Gastrocnemius medialis (tissue), 4 donors: Measurements from ENCODE around the gene SVIP. TPM values are rescaled to one million over a fixed set of nuclear protein-coding genes. Genes with fewer than 3 reads are reported as not detected.

Experiments
- ATAC-seq, 2 donors: fragments of 150-250 bp; one replicate each; pipeline ENCODE4 v1.9.1; 2016
- DNase-seq, 2 donors: peaks; one replicate each; pipeline ENCODE4 v3.0.0-alpha.2; 2019
- H3K27ac ChIP-seq, 4 donors: fragments of 200-600 bp; sonication (generic); 1 replicate in 1 of 4; 2 replicates in 3 of 4; pipeline ENCODE4 v1.5.1; 2016 to 2018; ENCODE audit warnings: mild to moderate bottlenecking in 2 of 4, moderate library complexity in 1 of 4
- H3K27me3 ChIP-seq, 3 donors: fragments of 200-600 bp; sonication (generic) in 2 of 3; 1 replicate in 1 of 3; 2 replicates in 2 of 3; pipeline versions ENCODE4 v1.5.1 to v1.6.0; 2016 to 2019; ENCODE audit warnings: mild to moderate bottlenecking in 1 of 3, moderate library complexity in 1 of 3
- H3K36me3 ChIP-seq, 2 donors: fragments of 200-600 bp; sonication (generic) in 1 of 2; one replicate each; pipeline ENCODE4 v1.5.1; 2017 to 2018
- H3K4me1 ChIP-seq, 2 donors: fragments of 200-600 bp; sonication (generic) in 1 of 2; one replicate each; pipeline ENCODE4 v1.5.1; 2016 to 2017; ENCODE audit warnings: mild to moderate bottlenecking in 2 of 2
- H3K4me3 ChIP-seq, 4 donors: fragments of 200-600 bp; sonication (generic) in 3 of 4; 1 replicate in 1 of 4; 2 replicates in 3 of 4; pipeline ENCODE4 v1.5.1; 2016 to 2019; ENCODE audit warnings: mild to moderate bottlenecking in 2 of 4
- H3K9me3 ChIP-seq, 3 donors: fragments of 200-600 bp; sonication (generic) in 2 of 3; 1 replicate in 1 of 3; 2 replicates in 2 of 3; pipeline ENCODE4 v1.5.1; 2016 to 2019
- POLR2A ChIP-seq, 2 donors: fragments of 450-650 bp; IDR thresholded peaks; one replicate each; pipeline ENCODE4 v1.6.1; 2017; ENCODE audit warnings: antibody characterized with exemption in 2 of 2, mild to moderate bottlenecking in 2 of 2, moderate library complexity in 2 of 2
- in situ Hi-C, 4 donors: fragments of 200-750 bp; cut with MboI; loops; one replicate each; pipeline versions ENCODE4 v1.15.0 to v1.8.0; 2017; ENCODE audit warnings: low sequenced_read_pairs in 4 of 4
- intact Hi-C: fragments of 100-400 bp; cut with DNase I; formaldehyde crosslinking; loops from one replicate; pipeline ENCODE4 v1.15.1; 2023; ENCODE audit warnings: low total_unique reads
- total RNA-seq, 4 donors: library from RNA; depleted of rRNA; stranded (reverse); fragments of >200 nt; gene quantifications; one replicate each; pipeline versions ENCODE4 v1.1.0 to v1.2.3, GENCODE V29; 2016
- TF ChIP-seq, protein P1 (sequence below), 5 experiments: fragments of 450-650 bp in 3 of 5; fragments of 200-600 bp in 2 of 5; sonication (generic) in 2 of 5; IDR thresholded peaks in 4 of 5; conservative IDR thresholded peaks in 1 of 5; 1 replicate in 4 of 5; 2 replicates in 1 of 5; pipeline ENCODE4 v1.5.1; 2016 to 2019; ENCODE audit warnings: antibody characterized with exemption in 5 of 5, mild to moderate bottlenecking in 3 of 5, moderate library complexity in 3 of 5

The SVIP gene
- total RNA-seq, 4 donors from 2014 or later: 10.2 to 22.0 (median 14.6) TPM

DNA sequence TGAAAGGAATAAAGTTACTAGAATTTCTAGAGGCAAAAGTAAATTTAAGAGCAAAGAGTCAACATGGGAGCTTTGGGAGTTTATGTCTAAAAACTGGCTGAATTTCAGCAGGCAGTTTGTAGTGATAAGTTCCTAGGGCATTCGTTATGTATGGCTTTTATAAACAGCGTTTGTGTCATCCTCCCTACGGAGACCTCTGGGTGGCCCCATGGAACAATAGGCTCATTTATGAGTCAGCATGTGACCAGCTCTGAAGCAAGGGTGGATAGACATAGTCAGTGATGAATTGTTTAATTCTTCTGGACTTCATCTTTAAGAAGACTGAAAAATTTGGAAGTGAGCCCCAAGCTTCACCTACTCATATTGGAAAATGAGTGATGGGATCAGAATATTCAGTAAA lies 37.1 kb downstream of the SVIP start:
- Histone ChIP-seq H3K27ac (no peak overlapping the region), H3K36me3 (no peaks in the 10 kb centered on the region), H3K9me3 (no peaks in the 10 kb centered on the region), H3K27me3 (no peaks in the 10 kb centered on the region), H3K4me1 (no peaks in the 10 kb centered on the region), H3K4me3 (no peak overlapping the region)
- ATAC-seq: no peak
- intact Hi-C loops (no loop called here), in situ Hi-C loops (loop anchor here in 2 of 4 donors (5.0 to 25.0 kb wide), 2 partner anchors 455 kb away; partner anchors contain the start of gene SLC17A6 (in 2 of the 2))
- TF ChIP-seq, protein P1, sequence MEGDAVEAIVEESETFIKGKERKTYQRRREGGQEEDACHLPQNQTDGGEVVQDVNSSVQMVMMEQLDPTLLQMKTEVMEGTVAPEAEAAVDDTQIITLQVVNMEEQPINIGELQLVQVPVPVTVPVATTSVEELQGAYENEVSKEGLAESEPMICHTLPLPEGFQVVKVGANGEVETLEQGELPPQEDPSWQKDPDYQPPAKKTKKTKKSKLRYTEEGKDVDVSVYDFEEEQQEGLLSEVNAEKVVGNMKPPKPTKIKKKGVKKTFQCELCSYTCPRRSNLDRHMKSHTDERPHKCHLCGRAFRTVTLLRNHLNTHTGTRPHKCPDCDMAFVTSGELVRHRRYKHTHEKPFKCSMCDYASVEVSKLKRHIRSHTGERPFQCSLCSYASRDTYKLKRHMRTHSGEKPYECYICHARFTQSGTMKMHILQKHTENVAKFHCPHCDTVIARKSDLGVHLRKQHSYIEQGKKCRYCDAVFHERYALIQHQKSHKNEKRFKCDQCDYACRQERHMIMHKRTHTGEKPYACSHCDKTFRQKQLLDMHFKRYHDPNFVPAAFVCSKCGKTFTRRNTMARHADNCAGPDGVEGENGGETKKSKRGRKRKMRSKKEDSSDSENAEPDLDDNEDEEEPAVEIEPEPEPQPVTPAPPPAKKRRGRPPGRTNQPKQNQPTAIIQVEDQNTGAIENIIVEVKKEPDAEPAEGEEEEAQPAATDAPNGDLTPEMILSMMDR (IDR thresholded peaks at IDR 0.05 in 4 of 5, conservative IDR thresholded peaks at IDR 0.05 in 1 of 5): no peak
- TF ChIP-seq POLR2A (IDR thresholded peaks at IDR 0.05): no peak
- DNase-seq: no peak

DNA sequence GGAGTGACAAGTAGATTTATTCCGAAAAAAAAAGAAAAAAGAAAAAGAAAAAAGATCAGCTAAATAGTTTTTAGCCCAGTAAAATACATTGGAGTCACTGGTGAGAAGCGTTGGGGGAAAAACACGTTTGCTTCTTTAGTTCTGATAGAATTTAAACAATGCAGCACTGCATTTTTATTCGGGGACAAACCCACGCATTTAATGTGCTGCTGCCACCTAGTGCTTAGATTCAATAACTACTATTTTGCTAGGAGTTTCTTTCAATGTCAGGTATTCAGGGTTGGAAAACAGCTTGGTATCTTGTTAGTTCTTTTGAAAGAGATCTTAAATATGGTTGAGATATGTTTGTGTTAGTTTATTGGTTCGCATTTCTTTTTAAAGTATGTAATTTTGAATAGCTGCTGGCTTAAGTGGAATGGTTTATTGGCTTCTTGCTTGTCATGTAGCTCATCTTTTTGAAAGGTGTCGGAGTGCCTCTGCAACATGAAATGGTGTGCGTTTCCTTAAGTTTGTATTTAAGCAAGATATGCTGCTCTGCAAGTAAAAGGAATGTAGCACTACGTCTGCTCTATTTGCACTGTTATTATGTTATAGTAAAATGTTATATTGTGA lies 41.9 kb downstream of the SVIP start:
- TF ChIP-seq POLR2A (IDR thresholded peaks at IDR 0.05): no peak
- TF ChIP-seq, protein P1 (IDR thresholded peaks at IDR 0.05 in 4 of 5, conservative IDR thresholded peaks at IDR 0.05 in 1 of 5): peak; percentile 40 to 82 (median 63)
- peak; percentile 52 to 73 for ATAC-seq

DNA sequence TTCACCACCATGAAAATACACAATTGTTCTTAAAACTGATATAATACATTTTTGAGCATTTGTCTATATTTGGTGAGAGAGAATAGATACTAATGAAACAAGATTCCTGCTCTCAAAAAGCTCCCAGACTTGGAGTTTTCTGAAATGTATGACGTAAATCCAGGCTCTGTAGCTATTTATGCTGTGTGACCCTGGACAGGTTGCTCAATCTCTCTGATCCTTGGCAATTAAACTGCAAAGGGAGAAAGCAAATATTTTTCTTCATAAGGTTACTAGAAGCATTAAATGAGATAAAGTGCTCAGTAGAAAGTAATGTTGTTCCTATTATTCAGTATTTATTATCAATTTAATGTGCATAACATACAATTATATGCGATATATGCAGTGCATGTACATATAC lies 42.5 kb downstream of the SVIP start:
- Histone ChIP-seq H3K4me3 (no peak overlapping the region), H3K4me1 (no peaks in the 10 kb centered on the region), H3K9me3 (no peaks in the 10 kb centered on the region), H3K27me3 (no peaks in the 10 kb centered on the region), H3K36me3 (no peaks in the 10 kb centered on the region), H3K27ac (no peak overlapping the region)
- TF ChIP-seq POLR2A (IDR thresholded peaks at IDR 0.05): no peak
- TF ChIP-seq, protein P1 (IDR thresholded peaks at IDR 0.05 in 4 of 5, conservative IDR thresholded peaks at IDR 0.05 in 1 of 5): no peak
- DNase-seq (no peak), ATAC-seq (no peak)
- intact Hi-C loops: loop anchor here (1.0 to 5.0 kb wide), 2 partner anchors 115 to 453 kb away; no protein-coding TSS in a partner anchor
- in situ Hi-C loops: loop anchor here in 3 of 4 donors (5.0 to 25.0 kb wide), 3 partner anchors 450 to 452 kb away; partner anchors contain the start of gene SLC17A6 (in 3 of the 3)

More for the DNA sequence above, 41.9 kb downstream of the SVIP start:
- Histone ChIP-seq H3K4me3 (peak overlapping the region in 1 of 4 donors; percentile 3), H3K27ac (no peak overlapping the region), H3K9me3 (no peaks in the 10 kb centered on the region), H3K4me1 (no peaks in the 10 kb centered on the region), H3K36me3 (no peaks in the 10 kb centered on the region), H3K27me3 (no peaks in the 10 kb centered on the region)
- in situ Hi-C loops: loop anchor here in 3 of 4 donors (5.0 to 25.0 kb wide), 3 partner anchors 450 to 453 kb away; partner anchors contain the start of gene SLC17A6 (in 3 of the 3)
- DNase-seq: no peak
- intact Hi-C loops: loop anchor here (1.0 to 5.0 kb wide), 2 partner anchors 115 to 453 kb away; no protein-coding TSS in a partner anchor

DNA sequence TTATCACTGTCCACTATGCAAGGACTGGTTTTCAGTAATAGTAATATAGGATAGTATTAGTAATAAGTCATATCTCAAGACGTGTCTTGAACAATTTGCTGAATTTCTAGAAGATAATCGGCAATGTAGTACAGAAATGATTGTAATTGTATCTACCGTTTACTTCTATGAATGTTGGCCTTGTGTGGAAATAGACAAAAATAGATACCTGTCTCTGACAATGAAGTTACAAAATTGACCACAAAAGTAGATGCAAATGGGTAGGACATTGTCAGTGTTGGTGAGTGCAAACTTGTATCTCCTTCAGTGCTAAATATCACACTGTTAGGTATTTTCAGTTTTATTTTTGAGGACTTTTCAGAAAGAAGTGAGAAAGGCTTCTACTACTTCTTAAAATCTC lies 43.1 kb downstream of the SVIP start:
- H3K36me3 ChIP-seq: no peaks in the 10 kb centered on the region
- no peak for TF ChIP-seq POLR2A (IDR thresholded peaks at IDR 0.05)
- TF ChIP-seq, protein P1 (IDR thresholded peaks at IDR 0.05 in 4 of 5, conservative IDR thresholded peaks at IDR 0.05 in 1 of 5): no peak
- in situ Hi-C loops: loop anchor here in 3 of 4 donors (5.0 to 25.0 kb wide), 3 partner anchors 449 to 452 kb away; partner anchors contain the start of gene SLC17A6 (in 3 of the 3)

More for the DNA sequence above, 43.1 kb downstream of the SVIP start:
- DNase-seq: no peak
- H3K4me3 ChIP-seq: no peak overlapping the region
- H3K27ac ChIP-seq: no peak overlapping the region
- no peaks in the 10 kb centered on the region for H3K27me3 ChIP-seq
- no peak for ATAC-seq
- no peaks in the 10 kb centered on the region for H3K4me1 ChIP-seq
- no peaks in the 10 kb centered on the region for H3K9me3 ChIP-seq
- intact Hi-C loops: loop anchor here (5.0 kb wide), 1 partner anchor 114 kb away; no protein-coding TSS in a partner anchor
